HG02840 (cell line): ENCODE measurements around the gene LMO1.
A peak's percentile ranks its signal among the peaks of the same experiment; 100 is the strongest.

Experiments
- ATAC-seq: cut with Tn5 transposase; IDR thresholded peaks from one replicate; pipeline ENCODE4 v1.9.1; 2021; ENCODE audit warnings: mild to moderate bottlenecking, moderate library complexity, moderate number of reproducible peaks; ENCODE audit not compliant: unreplicated experiment, low FRiP score

Gene LMO1

GRCh38 chr11:8209208-8209807, 54.4 kb downstream of the LMO1 start:
- ATAC-seq: no peak

- ATAC-seq: no peak
Measured at GRCh38 chr11:8207080-8208000, 56.3 kb downstream of the LMO1 start.

- no peak for ATAC-seq
Measured at GRCh38 chr11:8206251-8207079, 57.2 kb downstream of the LMO1 start.

- no peak for ATAC-seq
Measured at GRCh38 chr11:8205566-8205965, 58.1 kb downstream of the LMO1 start.

GRCh38 chr11:8204596-8204995, 59.1 kb downstream of the LMO1 start:
- ATAC-seq: no peak

GRCh38 chr11:8204025-8204424, 59.7 kb downstream of the LMO1 start:
- ATAC-seq: no peak

- no peak for ATAC-seq
Measured at GRCh38 chr11:8203414-8203715, 60.3 kb downstream of the LMO1 start.

GRCh38 chr11:8202516-8203413, 60.9 kb downstream of the LMO1 start:
- ATAC-seq: no peak

GRCh38 chr11:8201644-8202365, 61.9 kb downstream of the LMO1 start:
- ATAC-seq: peak; percentile 69

- no peak for ATAC-seq
Measured at GRCh38 chr11:8199676-8200075, 64.0 kb downstream of the LMO1 start.

- no peak for ATAC-seq
Measured at GRCh38 chr11:8196749-8197148, 66.9 kb downstream of the LMO1 start.

GRCh38 chr11:8194956-8195355, 68.7 kb downstream of the LMO1 start:
- ATAC-seq: no peak

- ATAC-seq: no peak
Measured at GRCh38 chr11:8192896-8193209, 70.8 kb downstream of the LMO1 start.

GRCh38 chr11:8192016-8192895, 71.4 kb downstream of the LMO1 start:
- no peak for ATAC-seq

GRCh38 chr11:8190431-8190830, 73.2 kb downstream of the LMO1 start:
- no peak for ATAC-seq

GRCh38 chr11:8186429-8186828, 77.2 kb downstream of the LMO1 start:
- ATAC-seq: no peak

- ATAC-seq: no peak
Measured at GRCh38 chr11:8183111-8183510, 80.6 kb downstream of the LMO1 start.

GRCh38 chr11:8180469-8180868, 83.2 kb downstream of the LMO1 start:
- ATAC-seq: no peak

GRCh38 chr11:8178297-8178696, 85.4 kb downstream of the LMO1 start:
- ATAC-seq: no peak
